HG03575 (cell line): ENCODE results near the gene NR2C2.
A peak's percentile ranks its signal among the peaks of the same experiment; 100 is the strongest.
"Not testable (repeated sequence)": the region's sequence is repeated elsewhere in the genome, so short reads cannot be mapped to it uniquely, and the experiment has no call there.

ENCODE experiments used
- ATAC-seq: cut with Tn5 transposase; IDR thresholded peaks from one replicate; pipeline ENCODE4 v1.9.1; 2021; ENCODE audit not compliant: unreplicated experiment, insufficient number of reproducible peaks, low FRiP score; ENCODE audit errors: extremely low read depth

NR2C2 gene

GRCh38 chr3:14948609-14949038 is 1.2 kb downstream of the NR2C2 start:
- ATAC-seq = peak; percentile 4

DNA sequence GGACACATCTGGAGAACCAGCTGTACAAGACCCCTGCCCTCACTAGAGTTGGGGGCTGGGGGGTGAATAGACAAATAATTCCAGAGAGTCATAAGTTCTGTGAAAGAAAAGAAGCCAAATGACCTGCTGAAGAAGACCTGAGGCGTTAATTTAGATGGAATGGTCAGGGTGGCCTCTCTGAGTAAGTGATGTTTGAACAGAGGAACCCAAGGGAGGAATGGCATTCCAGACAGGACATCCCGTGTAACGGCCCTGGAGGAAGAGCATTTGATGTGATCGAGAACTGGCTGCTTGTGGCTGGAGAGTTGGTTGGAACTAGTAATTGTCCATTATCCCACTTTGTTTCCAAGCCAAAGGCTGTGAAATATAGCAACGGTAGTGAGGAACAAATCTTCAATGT is 1.7 kb downstream of the NR2C2 start:
- no peak for ATAC-seq

GRCh38 chr3:14950274-14950673 is 2.9 kb downstream of the NR2C2 start:
- ATAC-seq = no peak

GRCh38 chr3:14957153-14957552 is 9.8 kb downstream of the NR2C2 start:
- ATAC-seq = no peak

DNA sequence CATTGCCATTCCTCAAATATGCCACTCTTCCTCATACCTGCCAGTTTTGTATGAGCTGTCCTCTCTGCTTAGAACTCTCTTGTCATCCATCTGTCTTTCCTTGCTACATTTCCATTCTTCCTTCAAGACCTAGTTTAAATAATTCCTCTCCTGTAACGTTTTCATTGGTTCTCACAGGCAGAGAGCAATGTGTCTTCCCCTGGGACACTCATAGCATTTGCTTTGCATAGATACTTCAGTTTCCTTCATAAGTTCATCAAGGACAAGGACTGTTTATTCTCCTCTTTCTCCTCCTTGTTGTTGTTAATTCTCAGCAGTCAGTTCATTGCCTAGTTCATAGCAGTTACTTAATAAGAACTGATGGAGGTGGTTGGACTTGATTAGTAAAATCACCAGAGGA is 10.5 kb downstream of the NR2C2 start:
- ATAC-seq = no peak

DNA sequence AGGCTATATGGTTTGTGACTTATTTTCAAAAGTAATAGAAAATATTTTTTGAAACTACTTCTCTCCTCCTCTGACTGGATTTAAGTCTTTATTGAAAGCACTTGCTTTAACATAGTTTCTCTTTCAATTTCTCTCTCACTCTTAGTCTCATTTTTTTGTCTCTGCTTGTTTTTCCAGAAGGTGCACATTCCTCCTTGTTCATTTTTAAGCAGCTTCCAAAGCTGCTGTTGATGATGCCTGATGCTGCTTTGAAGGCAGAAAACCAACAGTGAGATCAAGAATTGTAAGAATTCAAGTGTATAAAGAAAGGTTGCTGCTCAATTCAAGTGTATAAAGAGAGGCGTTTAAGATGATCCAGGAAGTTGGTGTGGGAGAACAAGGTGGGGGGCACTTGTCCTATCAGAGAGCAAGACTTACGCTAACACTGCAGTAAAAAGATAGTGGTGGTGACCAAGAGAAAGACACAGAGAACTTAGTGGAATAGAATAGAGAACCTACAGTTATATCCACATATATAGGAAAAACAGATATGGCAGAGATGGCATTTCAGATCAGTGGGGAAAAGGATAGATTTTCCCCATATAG is 12.1 kb downstream of the NR2C2 start:
- no peak for ATAC-seq

- ATAC-seq = no peak
Observed at GRCh38 chr3:14962762-14963161, 15.4 kb downstream of the NR2C2 start.

DNA sequence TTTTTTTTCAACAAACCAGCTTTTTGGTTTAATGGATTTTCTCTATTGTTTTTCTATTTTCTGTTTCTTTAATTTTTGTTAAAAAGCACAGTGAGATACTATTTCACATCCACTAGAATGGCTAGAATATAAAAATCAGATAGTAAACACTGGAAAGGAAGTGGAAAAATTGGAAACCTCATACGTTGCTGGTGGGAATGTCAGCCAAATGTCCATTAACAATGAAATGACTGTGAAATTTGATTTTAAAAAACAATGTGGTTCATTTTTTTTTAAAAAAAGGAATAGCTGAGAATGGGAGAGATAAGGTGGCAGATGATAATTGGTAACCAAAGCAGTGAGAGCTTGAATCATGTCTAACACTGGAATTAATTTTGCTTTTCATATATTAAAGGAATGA is 19.9 kb downstream of the NR2C2 start:
- no peak for ATAC-seq

DNA sequence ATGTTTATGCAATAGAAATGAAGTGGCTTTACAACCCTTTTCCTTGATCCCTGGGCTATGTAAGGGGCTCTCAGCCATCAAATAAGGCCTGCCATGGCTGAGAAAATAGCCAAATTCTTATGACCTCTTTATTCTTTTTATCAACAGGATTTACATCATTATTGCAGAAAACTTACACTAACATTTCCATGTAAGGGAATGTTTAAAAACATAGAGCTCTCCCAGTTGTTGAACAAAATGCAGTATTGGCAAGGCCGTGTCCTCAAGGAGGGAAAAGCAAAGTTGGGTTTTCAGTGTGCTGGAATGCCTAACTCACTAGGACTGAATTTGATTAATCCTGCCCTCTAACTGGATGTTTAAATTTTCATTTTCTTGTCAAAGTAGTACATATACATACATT is 22.3 kb downstream of the NR2C2 start:
- ATAC-seq = no peak

GRCh38 chr3:14976317-14976716 is 28.9 kb downstream of the NR2C2 start:
- ATAC-seq = no peak

GRCh38 chr3:14980689-14981088 is 33.3 kb downstream of the NR2C2 start:
- ATAC-seq = no peak

DNA sequence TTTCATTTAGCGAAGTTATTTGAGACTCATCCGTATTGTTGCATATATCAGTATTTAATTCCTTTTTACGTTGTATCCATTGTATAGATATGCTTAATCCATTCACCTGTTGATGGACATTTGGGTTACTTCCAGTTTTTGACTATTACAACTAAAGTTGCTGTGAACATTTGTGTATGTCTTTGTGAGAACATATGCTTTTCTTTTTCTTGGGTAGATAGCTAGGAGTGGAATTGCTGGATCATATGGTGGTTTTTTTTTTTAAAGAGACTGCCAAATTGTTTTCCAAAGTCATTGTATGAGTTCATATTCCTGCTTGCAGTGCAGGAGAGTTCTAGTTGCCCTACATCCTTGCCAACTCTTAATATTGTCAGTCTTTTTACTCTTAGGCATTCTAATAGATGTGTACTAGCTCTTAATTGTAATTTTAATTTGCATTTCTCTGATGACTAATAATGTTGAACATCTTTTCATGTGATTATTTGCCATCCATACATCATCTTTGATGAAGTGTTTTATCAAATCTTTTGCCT is 37.3 kb downstream of the NR2C2 start:
- no peak for ATAC-seq

DNA sequence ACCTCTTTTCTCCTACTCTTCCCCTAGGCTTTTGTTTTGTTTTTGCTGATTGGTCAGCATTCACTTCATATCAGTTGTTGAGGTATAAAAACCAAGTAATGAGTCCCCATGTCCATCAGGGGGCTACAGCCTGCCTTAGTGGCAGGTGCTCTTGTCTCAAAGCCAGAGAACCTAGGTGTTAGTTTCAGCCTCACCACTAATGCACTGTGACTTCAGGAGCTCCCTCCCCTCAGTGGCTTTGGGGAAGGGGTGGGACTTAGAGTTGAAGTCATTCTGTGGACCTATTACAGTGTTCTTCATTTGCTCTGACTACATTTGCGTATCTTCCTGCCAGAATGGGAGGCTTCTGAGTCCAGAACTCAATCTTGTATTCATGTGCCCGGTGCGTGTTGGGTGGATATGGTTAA is 41.6 kb downstream of the NR2C2 start:
- peak; percentile 93 for ATAC-seq

DNA sequence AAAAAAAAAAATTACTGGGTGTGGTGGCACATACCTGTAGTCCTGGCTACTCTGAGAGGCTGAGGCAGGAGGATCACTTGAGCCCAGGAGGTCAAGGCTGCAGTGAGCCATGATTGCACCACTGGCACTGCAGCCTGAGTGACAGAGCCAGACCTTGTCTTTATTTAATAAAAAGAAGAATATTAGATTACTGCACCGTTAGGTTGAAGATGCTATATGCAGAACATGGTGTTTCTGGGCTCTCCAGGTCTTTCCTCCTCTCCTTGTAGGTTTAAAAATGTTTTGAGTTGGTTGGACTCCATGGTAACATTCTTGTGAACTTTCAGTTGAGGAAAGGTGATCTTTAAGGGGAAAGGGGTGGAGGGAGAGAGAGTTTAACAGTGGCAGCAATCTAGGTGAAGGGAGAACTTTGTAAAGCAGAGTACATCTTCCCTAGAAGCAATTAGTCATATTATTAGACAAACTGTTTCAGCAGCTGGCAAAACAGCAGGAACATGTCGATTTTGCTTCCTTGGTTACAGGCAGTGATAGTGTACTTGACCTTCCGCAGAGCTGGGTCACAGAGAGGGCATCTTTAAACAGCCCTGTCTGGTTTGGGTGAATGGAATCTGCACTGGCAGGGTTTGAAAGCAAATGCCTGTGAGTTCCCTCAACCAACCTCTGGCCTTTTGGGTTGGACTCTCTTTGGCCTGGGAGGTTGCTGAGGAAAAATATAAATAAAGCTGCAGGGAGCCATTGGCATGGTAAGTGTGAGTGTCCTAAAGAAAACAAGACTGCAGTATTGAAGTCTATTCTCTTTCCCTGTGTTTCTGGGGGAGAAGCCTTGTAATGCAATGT is 42.8 kb downstream of the NR2C2 start:
- ATAC-seq = no peak

GRCh38 chr3:14990780-14991148 is 43.4 kb downstream of the NR2C2 start:
- no peak for ATAC-seq

DNA sequence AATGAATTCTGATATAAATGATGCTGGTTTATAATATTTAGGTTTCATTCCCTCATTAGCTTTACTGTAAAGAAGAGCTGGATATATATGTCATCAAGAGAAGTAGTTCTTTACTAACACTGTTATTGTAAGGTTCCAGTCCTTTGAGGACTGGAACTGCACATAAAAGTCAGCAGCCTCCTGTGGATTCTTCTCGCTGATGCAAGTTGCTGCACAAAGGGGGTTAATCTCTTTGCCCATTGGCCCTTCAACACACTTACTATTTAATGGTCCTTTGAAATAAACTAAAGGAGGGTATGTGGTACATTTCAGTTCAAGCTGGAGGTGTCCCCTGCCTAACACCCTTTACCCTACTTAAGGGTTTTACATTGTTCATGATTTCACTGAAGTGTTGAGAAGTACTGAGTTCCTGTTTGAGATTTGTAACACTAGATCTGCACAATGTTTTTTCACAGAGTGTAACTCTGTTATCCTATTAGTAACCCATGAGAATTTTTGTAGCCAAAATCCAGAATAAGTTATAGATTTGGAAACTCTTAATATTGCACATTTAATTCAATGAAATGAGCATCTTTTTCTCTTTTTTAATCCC is 43.9 kb downstream of the NR2C2 start:
- ATAC-seq = no peak

DNA sequence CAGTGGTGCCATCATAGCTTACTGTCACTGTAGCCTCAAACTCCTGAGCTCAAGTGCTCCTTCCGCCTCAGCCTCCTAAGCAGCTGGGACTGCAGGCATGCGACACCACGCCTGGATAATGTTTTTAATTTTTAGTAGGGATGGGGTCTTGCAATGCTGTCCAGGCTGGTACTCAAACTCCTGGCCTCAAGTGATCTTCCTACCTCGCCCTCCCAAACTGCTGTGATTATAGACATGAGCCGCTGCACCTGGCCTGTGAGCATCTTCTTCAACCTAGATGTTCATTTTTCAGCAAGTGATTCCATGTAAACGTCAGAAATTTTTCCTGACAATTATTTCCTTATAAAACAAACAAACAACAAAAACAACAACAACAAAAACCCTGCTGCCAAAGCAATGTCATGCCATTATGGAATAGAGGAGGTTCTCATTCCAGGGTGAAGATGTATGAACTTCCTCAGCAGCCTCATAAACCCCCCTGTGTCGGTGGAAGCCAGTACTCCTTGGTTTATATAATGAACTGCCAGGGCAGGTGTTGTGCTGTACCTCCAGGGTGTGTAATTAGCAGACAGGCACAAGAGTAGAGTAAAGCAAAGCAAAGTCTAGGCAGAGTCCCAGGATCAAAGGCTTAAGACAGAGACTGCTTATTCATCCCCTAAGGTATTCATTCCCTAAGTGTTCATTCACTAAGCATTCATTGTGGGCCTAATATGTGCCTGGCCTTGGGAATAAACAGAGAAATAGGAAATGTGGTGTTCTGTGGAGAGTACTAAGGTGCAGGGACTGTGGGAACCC is 44.6 kb downstream of the NR2C2 start:
- no peak for ATAC-seq

- no peak for ATAC-seq
Observed at GRCh38 chr3:14997941-14998340, 50.6 kb downstream of the NR2C2 start.

GRCh38 chr3:14999182-14999581 is 51.8 kb downstream of the NR2C2 start:
- ATAC-seq = not testable (repeated sequence)
